HL-60/S4 (cell line): ENCODE results near the gene APOB.
"Not testable (repeated sequence)": the region's sequence is repeated elsewhere in the genome, so short reads cannot be mapped to it uniquely, and the experiment has no call there.

Experiments
- in situ Hi-C: fragments of 300-500 bp; cut with MboI; formaldehyde crosslinking; loops from 2 replicates; pipeline ENCODE4 v1.14.3; 2022; ENCODE audit warnings: low sequenced_read_pairs

APOB gene

DNA sequence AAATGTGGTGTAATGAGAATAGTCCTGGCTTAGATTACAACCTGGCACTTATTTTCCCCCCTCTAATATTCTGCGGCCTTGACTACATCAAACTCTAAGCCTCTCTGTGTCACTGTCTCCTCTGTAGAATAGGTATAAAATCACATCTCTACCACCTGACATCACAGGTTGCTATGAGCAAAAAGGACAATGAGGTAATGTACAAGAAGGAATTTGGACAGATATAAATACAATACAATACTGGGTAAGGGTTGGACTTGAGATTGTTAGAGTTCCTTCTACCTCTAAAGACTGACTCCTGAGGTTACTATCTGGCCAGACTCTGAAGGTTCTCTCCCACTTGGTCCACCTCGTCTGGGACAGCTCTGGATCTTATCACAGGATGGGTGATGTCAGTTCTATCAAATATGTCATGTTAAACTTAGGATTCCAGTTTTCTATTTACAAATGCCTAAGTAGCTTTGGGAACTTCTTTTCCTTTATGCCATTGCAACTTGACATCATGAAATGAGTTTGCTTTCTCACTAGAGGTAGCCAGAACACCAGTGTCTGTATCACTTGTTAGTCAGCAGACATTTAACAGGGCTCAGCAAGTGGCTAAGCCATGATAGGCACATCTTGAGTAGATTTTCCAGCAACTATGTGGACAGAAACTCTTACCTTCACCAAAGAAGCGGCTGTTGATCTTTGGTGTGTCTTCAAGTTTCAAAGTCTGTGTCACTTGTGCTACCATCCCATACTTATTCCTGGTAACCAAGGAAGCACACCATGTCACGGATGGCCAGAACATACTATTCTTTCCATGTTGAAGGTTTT, 9.5 kb downstream of the APOB start:
- in situ Hi-C loops, result no loop called here

DNA sequence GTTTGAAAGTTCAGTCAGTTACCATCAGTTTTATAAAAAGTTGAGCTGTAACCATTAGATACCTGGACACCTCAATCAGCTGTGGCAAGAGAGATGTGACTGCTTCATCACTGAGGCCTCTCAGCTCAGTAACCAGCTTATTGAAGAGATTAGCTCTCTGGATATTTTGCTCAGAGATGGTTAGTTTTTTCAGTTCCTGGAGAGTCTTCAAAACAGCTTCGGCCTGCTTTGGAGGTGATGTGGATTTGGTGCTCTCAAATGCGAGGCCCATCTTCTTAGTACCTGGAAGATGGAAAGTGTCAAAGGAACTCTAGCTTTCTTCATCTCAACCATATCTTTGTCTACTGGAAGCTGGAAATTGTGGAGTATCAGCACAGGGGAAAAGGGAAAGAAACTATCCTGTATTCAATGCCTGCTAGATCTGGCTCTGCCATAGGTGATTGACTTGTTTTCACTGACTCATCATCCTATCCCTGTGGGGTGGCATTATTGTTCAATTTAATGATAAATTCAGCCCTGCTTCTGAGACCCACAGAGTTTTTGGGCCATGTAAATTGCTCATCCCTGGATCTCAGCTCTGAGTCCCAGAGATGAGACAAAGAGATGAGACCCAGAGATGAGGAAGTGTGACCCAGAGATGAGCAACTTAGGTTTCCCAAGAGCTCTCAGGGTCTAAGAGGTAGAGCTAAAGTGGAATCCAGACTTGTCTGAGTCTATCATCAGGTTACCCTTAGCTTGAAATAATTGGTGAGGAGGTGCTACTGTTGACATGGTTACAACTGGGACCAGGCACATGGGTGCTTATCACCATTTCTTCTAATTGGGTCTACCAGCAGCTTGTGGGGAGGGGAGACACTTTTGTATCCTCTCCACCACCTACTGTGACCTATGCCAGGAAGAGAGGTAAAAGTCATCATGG, 10.4 kb downstream of the APOB start:
- in situ Hi-C loops, result no loop called here

DNA sequence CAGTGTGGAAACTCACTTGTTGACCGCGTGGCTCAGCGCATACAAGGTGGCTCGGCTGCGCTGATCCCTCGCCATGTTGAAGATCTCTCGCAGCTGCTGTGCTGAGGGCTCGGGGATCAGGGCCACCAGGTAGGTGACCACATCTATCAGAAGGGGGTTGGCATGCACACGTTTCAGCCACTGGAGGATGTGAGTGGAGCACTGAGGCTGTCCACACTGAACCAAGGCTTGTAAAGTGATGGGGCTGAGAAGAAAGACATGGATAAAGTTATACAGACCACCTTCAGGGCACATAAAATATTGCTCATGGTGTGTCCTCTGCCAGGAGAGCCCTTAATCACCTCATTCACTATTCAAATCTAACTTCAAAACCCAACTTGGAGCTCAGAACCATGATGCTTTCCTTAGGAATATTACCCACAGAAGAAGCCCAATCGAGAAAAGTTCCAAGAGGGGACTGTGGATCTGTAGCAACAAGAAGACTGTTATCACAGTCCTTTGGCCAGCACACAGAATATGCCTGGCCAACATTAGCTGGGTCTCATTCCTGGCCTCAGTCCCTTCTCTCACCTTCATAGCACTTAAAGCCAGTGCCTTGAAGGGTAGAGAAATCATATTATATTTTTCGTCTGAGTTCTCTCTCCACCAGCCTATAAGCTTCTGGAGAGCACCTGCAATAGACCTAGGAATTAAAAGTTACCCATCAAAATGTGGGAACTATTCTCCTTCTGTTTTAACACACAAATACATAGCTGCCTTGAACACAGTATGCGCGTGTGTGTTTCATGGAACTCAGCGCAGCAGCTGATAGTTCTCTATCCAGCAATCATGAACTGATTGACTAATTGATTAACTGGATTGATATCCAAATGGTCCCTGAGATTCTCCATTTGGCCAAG, 11.3 kb downstream of the APOB start:
- in situ Hi-C loops, result no loop called here

DNA sequence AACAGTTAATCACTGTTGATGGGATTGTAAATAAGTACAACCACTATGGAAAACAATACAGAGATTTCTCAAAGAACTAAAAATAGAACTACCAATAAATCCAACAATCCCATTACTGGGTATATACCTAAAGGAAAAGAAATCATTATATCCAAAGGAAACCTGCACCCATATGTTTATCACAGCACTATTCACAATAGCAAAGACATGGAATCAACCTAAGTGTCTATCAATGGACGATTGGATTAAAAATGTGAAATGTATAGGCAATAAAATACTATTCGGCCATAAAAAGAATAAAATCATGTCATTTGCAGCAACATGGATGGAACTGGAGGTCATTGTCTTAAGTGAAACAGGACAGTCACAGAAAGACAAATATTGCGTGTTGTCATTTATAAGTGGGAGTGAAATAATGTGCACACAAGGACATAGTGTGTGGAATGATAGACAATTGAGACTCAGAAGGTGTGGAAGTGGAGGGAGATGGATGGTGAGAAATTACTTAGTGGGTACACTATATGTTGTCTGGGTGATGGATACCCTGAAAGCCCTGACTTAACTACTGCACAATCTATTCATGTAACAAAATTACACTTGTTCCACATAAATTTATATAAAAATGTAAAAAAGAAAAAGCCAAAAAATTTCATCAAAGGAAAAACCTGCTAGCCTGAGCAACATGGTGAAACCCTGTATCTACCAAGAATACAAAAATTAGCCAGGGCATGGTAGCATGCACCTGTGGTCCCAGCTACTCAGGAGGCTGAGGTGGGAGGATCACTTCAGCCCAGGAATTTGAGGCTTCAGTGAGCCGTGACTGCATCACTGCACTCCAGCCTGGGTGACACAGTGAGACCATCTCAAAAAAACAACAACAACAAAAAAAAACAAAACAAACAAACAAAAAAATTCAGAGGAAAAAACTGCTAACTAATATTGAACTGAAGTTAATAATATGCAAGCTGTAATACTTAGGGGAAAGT, 12.6 kb downstream of the APOB start:
- in situ Hi-C loops, result no loop called here

DNA sequence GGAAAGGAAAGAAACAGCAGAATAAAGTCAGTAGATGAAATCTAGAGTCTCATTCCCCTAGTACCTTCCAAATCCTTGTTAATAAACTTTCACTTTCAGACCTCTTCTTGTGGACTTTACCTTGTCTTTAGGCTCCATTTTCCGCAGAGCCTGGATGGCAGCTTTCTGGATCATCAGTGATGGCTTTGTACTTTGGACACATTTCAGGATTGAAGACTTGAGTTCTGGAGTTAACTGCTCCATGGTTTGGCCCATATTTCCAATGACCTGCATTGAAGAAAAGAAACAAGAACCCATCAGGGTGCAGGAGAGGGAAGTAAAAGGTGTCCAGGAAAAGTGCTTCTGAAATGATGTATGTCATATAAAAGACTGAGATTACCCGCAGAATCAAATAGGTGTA, 14.4 kb downstream of the APOB start:
- in situ Hi-C loops, result no loop called here

DNA sequence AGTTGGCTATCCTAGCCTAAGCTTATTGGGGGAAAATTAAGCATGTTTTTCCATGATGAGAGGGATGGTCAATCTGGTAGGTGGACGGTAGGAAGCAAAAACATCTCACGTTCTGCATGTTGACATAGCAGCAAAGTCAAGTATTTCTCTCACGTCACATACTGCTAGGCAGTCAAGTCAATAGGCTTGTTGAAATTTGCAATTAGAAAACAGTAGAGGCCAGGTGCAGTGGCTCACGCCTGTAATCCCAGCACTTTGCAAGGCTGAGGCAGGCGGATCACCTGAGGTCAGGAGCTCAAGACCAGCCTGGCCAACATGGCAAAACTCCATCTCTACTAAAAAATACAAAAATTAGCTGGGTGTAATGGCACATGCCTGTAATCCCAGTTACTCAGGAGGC, 14.9 kb downstream of the APOB start:
- in situ Hi-C loops, result not testable (repeated sequence)

DNA sequence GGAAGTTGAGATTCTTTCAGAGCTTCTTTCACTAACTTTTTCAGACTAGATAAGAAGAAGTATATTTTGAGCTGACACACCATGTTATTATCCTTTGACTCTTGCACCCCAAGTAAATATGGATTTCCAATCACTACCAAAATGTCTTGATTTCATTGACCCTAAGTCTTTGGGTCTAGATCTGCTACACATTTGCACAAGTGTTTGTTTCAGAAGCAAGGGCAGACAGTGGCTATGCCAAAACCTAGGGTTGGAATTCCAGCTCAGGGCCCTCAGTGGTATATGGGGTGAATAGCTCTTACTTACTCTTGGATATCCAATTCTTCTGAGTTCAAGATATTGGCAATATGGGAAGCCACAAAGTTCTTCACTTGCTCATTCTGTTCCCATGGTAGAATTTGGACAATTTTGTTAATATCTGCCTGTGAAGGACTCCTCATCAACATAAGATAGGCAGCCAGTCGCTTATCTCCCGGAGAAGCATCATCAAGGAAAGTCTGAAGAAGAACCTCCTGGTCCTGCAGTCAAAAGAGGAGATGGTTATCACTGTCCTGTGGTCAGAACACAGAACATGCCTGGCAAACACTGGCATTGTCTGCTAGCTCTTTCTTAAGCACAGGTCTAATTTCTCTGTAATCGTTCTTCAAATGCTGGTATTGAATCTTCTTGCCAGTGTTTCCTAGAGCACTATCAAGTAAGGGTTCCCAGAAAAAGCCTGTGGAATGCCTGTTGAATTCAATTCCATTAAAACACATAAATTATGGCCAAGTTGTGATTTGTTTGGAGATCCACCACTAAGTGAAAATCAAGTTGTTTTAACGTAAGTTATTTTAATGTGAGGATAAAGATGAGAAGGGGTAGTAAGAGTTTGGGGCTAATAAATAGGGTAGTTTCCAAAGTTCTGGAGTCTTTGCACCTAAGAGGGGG, 15.6 kb downstream of the APOB start:
- in situ Hi-C loops, result no loop called here

DNA sequence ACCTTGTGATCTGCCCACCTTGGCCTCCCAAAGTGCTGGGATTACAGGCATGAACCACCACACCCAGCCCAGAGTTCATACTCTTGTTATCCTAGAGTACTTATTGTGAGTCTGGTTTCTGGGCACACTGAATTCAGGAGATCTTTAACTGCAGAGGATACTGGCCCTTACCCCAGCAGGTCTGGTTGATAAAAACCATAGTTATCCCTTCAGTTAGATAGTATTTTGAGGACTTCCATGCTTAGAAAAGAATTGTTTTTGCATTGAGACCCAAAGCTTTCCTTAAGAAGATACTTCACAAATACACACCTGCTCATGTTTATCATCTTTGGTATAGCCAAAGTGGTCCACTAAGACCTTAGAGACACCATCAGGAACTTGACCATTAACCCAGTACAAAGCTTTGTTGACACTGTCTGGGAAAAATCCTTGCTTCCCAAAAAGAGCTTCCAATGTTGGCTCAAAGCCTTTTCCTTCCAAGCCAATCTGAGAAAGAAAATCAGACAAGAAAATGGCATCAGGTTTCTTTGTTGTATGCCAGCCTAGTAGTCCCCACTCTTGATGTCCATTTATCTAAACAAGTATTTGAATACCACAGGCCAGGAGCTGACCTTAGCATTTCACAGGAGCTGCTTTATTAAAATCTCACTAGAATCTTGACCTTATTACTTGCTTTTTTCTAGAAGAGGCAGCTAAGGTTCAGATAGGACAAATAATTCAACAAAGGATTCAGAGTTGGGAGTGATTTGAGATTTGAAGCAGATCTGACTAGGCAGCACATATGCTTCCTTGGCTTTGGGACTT, 17.2 kb downstream of the APOB start:
- in situ Hi-C loops, result no loop called here

DNA sequence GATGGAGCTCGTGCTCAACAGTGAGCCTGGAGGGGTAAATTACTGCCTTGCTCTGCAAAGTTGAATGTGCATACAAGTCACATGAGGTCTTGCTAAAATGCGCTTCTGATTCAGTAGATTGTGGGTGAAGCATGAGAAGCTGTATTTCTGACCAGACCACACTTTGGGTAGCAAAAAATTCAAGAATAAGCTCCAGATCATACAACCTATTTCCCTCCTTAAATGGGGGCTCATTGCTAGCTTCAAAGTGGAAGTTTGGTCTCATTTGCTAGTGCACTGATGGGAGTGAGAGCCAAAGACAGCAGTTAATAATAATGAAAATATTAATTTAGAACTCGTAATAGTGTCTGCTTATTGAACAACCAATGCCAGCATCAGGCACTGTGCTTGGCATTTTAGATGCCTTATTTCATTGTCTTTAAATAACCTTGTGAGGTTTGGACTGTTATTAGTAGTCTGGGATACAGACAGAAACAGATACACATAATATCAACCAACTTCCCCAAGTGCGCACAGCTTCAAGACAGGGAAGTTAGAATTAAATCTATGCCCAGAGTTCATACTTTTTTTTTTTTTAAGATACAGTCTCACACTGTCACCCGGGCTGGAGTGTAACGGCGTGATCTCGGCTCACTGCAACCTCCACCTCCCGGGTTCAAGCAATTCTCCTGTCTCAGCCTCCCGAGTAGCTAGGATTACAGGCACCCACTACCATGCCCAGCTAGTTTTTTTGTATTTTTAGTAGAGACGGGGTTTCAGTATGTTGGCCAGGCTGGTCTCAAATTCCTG, 18.0 kb downstream of the APOB start:
- in situ Hi-C loops, result no loop called here

DNA sequence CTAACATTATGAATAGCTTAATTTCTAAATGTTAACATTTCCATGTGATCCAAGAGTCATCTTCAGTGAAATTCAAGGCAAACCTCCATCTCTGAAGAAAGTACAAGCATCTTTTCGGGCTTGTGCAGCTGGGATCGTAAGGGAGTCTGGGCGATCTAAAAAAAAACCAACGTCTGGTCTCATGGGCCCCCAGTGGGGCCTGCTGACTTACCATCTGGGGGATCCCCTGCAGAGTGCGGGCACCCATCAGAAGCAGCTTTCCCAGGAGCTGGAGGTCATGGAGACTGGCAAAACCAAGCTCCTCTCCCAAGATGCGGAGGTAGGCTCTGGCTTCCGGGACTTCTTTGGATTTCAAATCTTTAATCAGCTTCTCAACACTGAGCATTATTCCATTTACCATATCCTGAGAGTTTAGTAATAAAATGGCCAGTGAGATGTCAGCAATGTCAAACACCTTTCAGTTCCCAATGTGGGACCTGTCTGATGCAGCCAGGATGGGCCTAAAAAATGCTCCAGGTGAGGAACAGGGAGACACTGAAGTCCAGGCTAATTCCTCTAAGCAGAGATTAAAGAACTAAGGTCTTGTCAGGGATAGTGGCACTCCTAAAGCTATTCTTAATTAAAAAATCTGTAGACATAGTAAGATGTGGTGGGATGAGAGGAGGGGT, 19.0 kb downstream of the APOB start:
- in situ Hi-C loops, result no loop called here

DNA sequence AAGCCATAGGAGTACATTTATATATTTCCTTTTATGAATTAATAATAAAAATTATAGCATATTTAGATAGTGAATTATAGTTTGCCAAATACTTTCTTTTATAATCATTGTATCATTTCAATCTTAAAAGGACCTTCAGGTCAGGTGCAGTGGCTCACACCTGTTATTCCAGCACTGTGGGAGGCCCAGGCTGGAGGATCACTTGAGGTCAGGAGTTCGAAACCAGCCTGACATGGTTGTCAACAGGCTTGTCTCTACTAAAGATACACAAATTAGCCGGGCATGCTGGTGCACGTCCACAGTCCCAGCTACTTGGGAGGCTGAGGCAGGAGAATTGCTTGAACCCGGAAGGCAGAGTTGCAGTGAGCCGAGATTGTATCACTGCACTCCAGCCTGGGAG, 19.7 kb downstream of the APOB start:
- in situ Hi-C loops, result no loop called here

DNA sequence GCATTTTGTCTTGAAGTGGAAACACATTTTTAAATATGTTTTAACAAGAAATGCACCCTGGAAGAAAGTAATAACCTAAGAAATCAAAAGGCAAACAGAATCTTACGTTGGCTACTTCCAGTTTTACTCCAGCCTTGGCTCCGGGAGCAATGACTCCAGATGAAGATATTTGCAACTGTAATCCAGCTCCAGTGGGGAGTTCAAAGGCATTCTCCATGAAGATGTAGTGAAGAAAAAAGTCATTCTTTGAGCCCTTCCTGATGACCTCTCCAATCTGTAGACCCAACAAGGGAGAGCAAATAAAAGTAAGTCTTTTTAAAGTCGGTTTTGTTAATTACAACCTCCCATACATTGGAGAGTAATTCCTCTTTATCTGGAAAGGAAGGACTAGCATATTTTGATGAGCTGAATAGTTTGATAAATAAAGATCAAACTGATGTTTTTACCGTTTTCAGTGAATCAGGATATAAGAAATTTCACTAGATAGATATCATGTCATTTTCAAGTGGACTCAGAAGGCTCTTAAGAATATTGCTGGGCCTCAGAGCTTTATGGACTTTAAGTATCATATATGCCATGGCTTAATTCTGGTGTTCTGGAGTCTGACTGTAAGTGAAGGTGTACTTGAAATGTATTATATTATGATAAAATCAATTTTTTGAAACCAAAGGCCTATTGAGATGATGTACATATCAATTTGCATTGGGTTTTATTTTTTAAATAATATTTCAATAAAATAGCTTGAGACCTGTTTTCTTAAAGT, 20.3 kb downstream of the APOB start:
- in situ Hi-C loops, result no loop called here

DNA sequence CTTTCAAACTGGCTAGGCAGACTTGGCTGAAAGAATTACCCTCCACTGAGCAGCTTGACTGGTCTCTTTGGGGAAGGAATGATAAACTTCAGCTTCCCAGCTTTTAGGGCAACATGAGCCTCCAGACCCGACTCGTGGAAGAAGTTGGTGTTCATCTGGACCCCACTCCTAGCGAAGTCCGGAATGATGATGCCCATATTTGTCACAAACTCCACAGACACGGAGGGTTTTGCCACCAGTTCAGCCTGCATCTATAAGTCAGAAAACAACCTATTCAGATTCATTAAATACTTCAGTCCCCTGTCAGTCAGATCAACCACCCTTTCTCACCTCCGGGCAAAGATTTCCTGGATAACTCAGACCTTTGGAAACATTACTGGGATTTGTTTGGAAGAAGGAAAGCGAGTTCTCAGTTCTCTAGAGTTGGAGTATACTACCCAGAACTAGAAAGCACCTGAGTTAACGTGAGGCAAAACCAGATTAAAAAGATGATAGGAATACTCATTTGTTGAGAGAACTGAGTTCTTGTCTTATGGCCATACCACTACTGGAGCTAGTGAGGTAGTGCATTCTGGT, 21.0 kb downstream of the APOB start:
- in situ Hi-C loops, result no loop called here

DNA sequence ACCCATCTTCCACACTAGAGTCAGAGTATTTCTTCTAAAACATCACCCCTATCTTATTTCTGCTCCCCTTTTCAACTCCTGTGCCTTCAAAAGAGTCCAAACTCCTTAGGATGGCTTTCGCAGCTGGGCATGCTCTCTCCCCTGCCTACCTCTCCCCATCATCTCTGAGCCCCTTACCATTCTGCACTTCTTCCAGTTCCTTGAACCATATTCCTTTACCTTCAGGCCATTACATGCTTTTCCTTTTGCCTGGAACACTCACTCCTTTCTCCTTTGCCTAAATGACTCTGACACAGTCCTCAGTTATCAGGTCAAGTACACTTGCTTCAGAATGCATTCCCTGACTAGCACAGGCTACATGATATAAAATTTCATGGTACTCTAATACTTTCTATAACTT, 22.4 kb downstream of the APOB start:
- in situ Hi-C loops, result no loop called here

DNA sequence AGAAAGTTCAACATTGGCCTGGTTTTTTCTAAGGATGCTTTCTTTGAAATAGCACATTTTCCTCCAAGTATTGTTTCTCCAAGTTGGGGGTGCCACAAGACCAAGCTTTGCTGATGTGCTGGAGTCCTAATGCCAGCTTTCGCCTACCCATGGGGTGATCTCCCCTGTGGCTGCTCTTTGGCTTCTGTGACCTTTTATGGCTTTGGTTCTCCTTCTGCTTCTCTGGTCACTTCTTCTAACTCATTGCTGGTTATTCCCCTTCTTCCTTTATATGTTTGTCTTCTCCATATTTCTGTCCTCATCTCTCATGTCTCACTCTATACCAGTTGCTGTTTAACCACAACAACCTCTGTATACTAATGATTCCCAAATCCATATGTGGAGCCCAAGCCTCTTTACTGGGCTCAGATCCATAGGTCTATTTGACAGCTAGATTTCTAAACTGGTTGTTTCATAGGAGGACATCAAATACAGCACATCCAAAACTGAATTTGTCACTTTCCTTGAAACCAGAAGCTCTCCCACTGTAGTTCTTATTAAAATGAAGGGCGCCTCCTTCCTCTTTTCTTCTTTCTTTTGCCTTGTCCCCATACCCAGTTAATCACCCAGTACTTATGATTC, 23.1 kb downstream of the APOB start:
- in situ Hi-C loops, result no loop called here
